Measurements from ENCODE around the gene ADAM22.

DNA sequence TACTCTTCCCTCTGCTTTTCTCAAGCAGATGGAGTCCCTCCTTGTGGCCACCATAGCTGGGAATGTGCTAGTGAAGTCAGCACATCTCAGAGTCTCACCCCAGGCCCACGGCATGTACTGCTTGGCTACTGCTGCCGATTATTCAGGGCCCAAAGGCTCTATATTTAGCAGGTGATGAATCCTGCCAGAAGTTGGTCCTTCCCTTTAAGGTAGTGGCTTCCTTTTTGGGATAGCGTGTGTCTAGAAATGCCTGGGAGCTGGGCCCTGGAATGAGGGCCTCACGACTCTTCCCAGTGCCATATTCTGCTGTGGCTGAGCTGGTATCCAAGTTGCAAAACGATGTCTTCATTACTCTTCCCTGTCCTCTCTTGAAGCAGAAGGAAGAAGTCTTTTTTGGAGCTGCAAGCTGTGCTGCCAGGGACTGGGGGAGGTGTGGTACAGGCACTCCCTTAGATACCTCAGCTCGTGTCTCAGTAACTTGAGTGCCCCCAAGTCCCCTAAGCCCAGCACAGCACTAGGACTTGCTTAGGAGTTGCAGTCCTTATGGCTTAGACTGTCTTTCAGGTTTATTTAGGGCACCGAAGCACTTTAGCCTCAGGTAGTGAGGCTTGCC lies 100.1 kb downstream of the ADAM22 start:
- TF ChIP-seq POLR2A (IDR thresholded peaks at IDR 0.05; ENCODE audit: low read depth, low read length) (no peak), BHLHE40 (IDR thresholded peaks at IDR 0.05; ENCODE audit: low read depth, low read length) (no peak), SMC3 (IDR thresholded peaks at IDR 0.05; ENCODE audit: low read depth, low read length) (no peak)

Data from IMR-90 (cell line).